ENCODE measurements around the gene PAM.
"Not testable (repeated sequence)": the region's sequence is repeated elsewhere in the genome, so short reads cannot be mapped to it uniquely, and the experiment has no call there.

The PAM gene

DNA sequence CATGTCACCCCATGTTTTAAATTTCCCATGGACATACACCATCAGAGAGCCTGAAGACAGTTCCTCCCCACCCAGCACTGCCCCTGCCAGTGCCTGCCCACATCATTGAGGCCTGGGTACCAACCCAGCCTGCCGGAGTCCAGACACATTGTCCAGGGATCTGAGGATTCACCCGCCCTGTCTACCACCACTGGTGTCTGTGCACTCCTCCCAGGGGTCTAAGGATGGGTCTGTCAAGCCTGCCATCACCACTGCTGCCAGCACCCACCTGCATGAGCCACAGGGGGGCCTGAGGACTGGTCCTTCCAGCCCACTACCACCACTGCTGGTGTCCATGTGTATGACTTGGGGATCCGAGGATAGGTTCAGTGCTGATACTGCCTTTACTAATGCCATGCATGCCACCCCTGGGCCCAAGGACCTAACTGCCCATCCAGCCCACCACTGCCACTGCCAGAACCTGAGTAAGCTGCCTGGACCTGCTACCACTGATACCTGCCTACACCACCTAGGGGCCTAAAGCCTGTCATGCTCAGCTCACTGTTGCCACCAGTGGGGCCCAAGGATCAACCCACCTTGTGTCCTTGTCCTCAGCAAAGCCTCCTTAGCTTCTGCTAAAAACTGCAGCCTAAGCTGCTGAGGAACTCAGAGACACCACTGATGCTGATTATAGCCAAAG lies 227.0 kb downstream of the PAM start:
- Histone ChIP-seq H3K36me3 (ENCODE audit: control insufficient read depth, insufficient read depth, low read length) (no peaks in the 10 kb centered on the region), H3K4me1 (ENCODE audit: control insufficient read depth, insufficient read depth, low read length) (no peaks in the 10 kb centered on the region), H3K27me3 (ENCODE audit: control insufficient read depth, insufficient read depth, low read length) (no peaks in the 10 kb centered on the region), H3K9ac (ENCODE audit: low read length) (no peak overlapping the region), H3K9me3 (ENCODE audit: control insufficient read depth, low read length) (no peaks in the 10 kb centered on the region), H3K4me3 (ENCODE audit: low read length) (no peak overlapping the region)

DNA sequence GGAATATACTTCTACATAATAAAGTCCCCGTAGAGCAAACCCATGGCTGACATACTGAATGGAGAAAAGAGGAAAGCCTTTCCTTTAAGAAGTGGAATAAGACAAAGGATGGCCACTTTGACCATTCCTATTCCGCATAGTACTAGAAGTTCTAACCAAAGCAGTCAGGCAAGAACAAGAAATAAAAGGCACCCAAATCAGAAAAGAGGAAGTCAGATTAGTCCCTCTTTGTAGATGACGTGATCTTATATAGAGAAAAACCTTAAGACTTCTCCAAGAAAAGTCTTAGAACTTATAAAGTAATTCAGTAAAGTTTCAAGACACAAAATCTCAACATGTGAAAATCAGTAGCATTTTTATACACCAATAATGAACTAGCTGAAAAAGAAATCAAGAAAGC lies 231.0 kb downstream of the PAM start:
- Histone ChIP-seq H3K4me1 (ENCODE audit: control insufficient read depth, insufficient read depth, low read length) (no peaks in the 10 kb centered on the region), H3K36me3 (ENCODE audit: control insufficient read depth, insufficient read depth, low read length) (no peaks in the 10 kb centered on the region), H3K9ac (ENCODE audit: low read length) (no peak overlapping the region), H3K27me3 (ENCODE audit: control insufficient read depth, insufficient read depth, low read length) (no peaks in the 10 kb centered on the region), H3K4me3 (ENCODE audit: low read length) (no peak overlapping the region), H3K9me3 (ENCODE audit: control insufficient read depth, low read length) (no peaks in the 10 kb centered on the region)

DNA sequence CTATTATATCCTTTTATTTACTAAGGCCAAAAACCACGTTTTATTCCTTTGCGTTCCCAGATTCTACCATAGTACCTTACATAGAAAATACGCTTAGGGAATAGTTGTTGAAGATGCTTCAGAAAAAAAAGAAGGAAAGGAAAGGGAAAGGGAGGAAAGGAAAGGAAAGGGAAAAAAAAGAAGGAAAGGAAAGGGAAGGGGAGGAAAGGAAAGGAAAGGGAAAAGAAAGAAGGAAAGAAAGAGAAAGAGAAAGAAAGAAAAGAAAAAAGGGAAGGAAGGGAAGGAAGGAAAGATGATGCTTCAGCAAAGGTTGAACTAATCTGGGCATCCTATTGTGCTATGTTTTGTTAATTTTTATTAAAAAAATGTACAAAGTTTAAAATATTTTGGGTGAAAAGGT lies 233.4 kb downstream of the PAM start:
- Histone ChIP-seq H3K4me1 (ENCODE audit: control insufficient read depth, insufficient read depth, low read length) (no peaks in the 10 kb centered on the region), H3K9ac (ENCODE audit: low read length) (no peak overlapping the region), H3K27me3 (ENCODE audit: control insufficient read depth, insufficient read depth, low read length) (no peaks in the 10 kb centered on the region), H3K9me3 (ENCODE audit: control insufficient read depth, low read length) (no peaks in the 10 kb centered on the region), H3K36me3 (ENCODE audit: control insufficient read depth, insufficient read depth, low read length) (no peaks in the 10 kb centered on the region), H3K4me3 (ENCODE audit: low read length) (no peak overlapping the region)

DNA sequence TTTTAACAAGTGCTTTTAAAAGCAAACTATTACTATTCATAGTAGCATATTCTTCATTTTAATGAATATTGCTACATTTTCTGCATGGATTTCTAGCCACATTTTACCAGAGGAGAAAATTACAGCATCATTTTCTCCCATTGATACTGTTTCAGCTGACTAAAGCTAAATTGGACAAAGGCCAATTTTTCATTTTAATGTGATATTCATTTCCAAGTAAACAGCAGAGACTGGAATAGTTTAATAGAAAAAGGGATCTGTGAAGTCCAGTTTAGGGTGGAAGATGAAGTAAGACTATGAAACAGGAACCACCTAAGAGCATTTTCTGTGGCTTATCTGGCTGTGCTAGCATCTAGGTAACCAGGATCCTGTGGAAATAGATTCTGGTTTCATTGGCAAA lies 236.7 kb downstream of the PAM start:
- no peak overlapping the region for H3K4me3 ChIP-seq (ENCODE audit: low read length)
- no peaks in the 10 kb centered on the region for H3K4me1 ChIP-seq (ENCODE audit: control insufficient read depth, insufficient read depth, low read length)
- no peaks in the 10 kb centered on the region for H3K36me3 ChIP-seq (ENCODE audit: control insufficient read depth, insufficient read depth, low read length)
- no peak overlapping the region for H3K9ac ChIP-seq (ENCODE audit: low read length)
- H3K9me3 ChIP-seq (ENCODE audit: control insufficient read depth, low read length), result no peaks in the 10 kb centered on the region
- H3K27me3 ChIP-seq (ENCODE audit: control insufficient read depth, insufficient read depth, low read length), result no peaks in the 10 kb centered on the region

DNA sequence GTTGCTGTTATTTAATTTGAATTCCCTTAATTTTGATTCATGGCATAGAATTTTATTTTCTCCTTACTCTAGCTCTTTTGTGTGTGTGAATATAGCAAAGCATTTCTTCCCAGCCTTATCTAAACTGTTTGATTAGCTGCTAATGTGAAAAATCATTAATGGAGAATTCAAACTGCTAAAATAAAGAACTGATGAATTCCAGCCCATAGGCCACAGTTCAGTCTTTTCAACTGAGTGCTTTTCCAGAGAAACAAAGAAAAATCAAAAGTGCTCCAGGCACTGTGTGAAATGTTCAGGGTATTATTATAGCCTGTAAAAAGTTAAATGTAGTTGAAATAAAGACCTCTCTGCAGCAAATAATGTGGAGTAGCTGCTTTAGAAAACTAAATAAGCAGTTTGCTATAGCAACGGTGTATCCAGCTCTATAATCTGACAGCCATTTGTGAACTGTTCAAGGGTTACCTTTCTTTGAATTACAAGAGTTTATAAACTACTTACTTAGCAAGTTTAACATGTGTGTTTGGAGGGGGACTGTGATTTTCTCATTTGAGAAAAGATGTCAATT lies 241.0 kb downstream of the PAM start:
- no peaks in the 10 kb centered on the region for H3K9me3 ChIP-seq (ENCODE audit: control insufficient read depth, low read length)

DNA sequence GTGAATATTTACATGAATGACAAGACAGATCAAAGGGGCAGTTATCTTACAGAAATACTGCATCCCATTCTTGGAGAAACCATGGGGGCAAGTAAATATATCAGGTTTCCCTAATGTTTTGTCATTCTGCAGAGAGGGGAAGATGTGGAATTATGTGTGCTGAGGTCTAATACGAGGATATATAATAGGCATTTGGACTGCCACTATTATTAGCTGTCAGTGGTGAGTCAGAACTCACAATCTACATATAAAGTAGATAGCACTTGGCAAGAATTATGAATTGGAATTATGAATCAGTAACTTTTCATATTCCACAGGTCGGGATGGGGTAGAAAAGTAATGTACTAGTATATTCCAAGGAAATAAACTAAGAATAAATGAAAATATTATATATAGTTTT lies 243.1 kb downstream of the PAM start:
- H3K4me3 ChIP-seq (ENCODE audit: low read length), result no peak overlapping the region
- H3K27me3 ChIP-seq (ENCODE audit: control insufficient read depth, insufficient read depth, low read length), result no peaks in the 10 kb centered on the region
- H3K36me3 ChIP-seq (ENCODE audit: control insufficient read depth, insufficient read depth, low read length), result no peaks in the 10 kb centered on the region
- H3K9ac ChIP-seq (ENCODE audit: low read length), result no peak overlapping the region
- H3K9me3 ChIP-seq (ENCODE audit: control insufficient read depth, low read length), result no peaks in the 10 kb centered on the region
- H3K4me1 ChIP-seq (ENCODE audit: control insufficient read depth, insufficient read depth, low read length), result peaks cover 4% of the 10 kb centered on the region

More for the DNA sequence above, 241.0 kb downstream of the PAM start:
- Histone ChIP-seq H3K4me3 (ENCODE audit: low read length) (no peak overlapping the region), H3K36me3 (ENCODE audit: control insufficient read depth, insufficient read depth, low read length) (no peaks in the 10 kb centered on the region), H3K9ac (ENCODE audit: low read length) (no peak overlapping the region), H3K27me3 (ENCODE audit: control insufficient read depth, insufficient read depth, low read length) (no peaks in the 10 kb centered on the region), H3K4me1 (ENCODE audit: control insufficient read depth, insufficient read depth, low read length) (peaks cover 4% of the 10 kb centered on the region)

DNA sequence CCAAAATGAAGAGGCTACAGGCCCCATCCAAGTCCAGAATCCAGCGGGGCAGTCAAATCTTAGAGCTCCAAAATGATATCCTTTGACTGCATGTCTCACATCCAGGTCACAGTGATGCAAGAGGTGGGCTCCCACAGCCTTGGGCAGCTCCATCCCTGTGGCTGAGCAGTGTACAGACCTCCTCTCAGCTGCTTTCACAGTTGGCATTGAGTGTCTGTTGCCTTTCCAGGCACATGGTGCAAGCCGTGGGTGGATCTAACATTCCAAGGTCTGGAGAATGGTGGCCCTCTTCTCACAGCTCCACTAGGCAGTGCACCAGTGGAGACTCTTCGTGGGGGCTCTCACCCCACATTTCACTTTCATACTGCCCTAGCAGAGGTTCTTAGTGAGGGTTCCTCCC lies 244.1 kb downstream of the PAM start:
- H3K9me3 ChIP-seq (ENCODE audit: control insufficient read depth, low read length), result no peaks in the 10 kb centered on the region
- H3K9ac ChIP-seq (ENCODE audit: low read length), result no peak overlapping the region
- no peaks in the 10 kb centered on the region for H3K36me3 ChIP-seq (ENCODE audit: control insufficient read depth, insufficient read depth, low read length)
- peaks cover 4% of the 10 kb centered on the region for H3K4me1 ChIP-seq (ENCODE audit: control insufficient read depth, insufficient read depth, low read length)
- H3K27me3 ChIP-seq (ENCODE audit: control insufficient read depth, insufficient read depth, low read length), result no peaks in the 10 kb centered on the region
- no peak overlapping the region for H3K4me3 ChIP-seq (ENCODE audit: low read length)

DNA sequence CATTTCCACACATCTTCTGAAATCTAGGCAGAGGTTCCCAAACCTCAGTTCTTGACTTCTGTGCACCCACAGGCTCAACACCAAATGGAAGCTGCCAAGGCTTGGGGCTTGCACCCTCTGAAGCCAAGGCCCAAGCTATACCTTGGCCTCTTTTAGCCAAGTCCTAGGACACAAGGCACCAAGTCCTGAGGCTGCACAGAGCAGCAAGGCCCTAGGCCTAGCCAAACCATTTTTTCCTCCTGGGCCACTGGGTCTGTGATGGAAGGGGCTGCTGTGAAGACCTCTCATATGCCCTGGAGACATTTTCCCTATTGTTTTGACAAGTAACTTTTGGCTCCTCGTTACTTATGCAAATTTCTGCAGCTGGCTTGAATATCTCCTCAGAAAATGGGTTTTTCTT lies 244.5 kb downstream of the PAM start:
- H3K9ac ChIP-seq (ENCODE audit: low read length); H3K4me3 ChIP-seq (ENCODE audit: low read length); H3K36me3 ChIP-seq (ENCODE audit: control insufficient read depth, insufficient read depth, low read length); H3K27me3 ChIP-seq (ENCODE audit: control insufficient read depth, insufficient read depth, low read length); H3K9me3 ChIP-seq (ENCODE audit: control insufficient read depth, low read length); H3K4me1 ChIP-seq (ENCODE audit: control insufficient read depth, insufficient read depth, low read length): not testable (repeated sequence)

DNA sequence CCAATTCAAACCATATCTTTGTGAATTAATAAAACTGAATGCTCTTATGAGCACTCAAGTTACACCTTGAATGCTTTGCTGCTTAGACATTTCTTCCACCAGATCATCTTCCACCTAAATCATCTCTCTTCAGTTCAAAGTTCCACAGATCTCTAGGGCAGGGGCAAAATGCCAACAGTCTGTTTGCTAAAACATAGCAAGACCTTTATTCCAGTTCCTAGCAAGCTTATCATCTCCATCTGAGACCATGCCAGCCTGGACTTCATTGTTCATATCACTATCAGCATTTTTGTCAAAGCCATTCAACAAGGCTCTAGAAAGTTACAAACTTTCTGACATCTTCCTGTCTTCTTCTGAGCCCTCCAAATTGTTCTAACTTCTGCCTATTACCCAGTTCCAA lies 245.0 kb downstream of the PAM start:
- Histone ChIP-seq H3K4me1 (ENCODE audit: control insufficient read depth, insufficient read depth, low read length) (peaks cover 4% of the 10 kb centered on the region), H3K4me3 (ENCODE audit: low read length) (no peak overlapping the region), H3K27me3 (ENCODE audit: control insufficient read depth, insufficient read depth, low read length) (no peaks in the 10 kb centered on the region), H3K9ac (ENCODE audit: low read length) (no peak overlapping the region), H3K9me3 (ENCODE audit: control insufficient read depth, low read length) (no peaks in the 10 kb centered on the region), H3K36me3 (ENCODE audit: control insufficient read depth, insufficient read depth, low read length) (no peaks in the 10 kb centered on the region)

DNA sequence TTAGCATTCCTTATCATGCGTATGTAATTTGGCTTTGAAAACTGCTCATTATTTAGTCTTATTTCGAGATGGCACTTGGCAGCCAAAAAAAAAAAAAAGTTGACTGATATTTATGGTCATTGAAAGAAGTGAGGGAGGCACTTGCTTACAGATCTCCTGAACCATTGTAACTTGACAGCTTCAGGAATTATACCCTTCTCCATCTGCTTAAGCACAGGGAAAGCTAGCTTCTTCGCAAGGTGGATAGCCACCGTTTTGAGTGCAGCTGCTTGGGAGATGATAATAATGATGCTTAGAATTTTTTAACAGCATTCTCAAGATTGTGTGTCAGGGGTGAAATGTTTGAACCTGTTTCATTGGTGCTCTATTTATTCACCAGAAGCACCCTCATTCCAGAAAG lies 248.8 kb downstream of the PAM start:
- no peaks in the 10 kb centered on the region for H3K36me3 ChIP-seq (ENCODE audit: control insufficient read depth, insufficient read depth, low read length)

DNA sequence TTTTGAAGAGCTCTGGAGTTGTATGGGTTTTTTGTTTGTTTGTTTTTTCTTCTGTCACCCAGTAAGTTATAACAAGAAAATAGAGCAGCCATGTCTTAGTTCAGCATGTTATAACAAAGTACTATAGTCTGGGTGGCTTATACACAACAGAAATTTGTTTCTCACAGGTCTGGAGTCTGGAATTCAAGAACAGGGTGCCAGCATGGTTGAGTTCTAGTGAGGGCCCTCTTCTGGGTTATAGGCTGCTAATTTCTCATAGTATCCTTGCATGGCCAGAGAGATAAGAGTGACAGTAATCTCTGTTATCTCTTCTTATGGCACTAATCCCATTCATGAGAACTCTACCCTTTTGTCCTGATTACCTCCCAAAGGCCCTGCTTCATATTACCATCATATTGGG lies 250.2 kb downstream of the PAM start:
- Histone ChIP-seq H3K4me3 (ENCODE audit: low read length) (no peak overlapping the region), H3K4me1 (ENCODE audit: control insufficient read depth, insufficient read depth, low read length) (peaks cover under 1% of the 10 kb centered on the region), H3K9ac (ENCODE audit: low read length) (no peak overlapping the region), H3K9me3 (ENCODE audit: control insufficient read depth, low read length) (no peaks in the 10 kb centered on the region), H3K36me3 (ENCODE audit: control insufficient read depth, insufficient read depth, low read length) (no peaks in the 10 kb centered on the region), H3K27me3 (ENCODE audit: control insufficient read depth, insufficient read depth, low read length) (no peaks in the 10 kb centered on the region)

More for the DNA sequence above, 248.8 kb downstream of the PAM start:
- no peaks in the 10 kb centered on the region for H3K9me3 ChIP-seq (ENCODE audit: control insufficient read depth, low read length)
- no peaks in the 10 kb centered on the region for H3K27me3 ChIP-seq (ENCODE audit: control insufficient read depth, insufficient read depth, low read length)
- H3K4me1 ChIP-seq (ENCODE audit: control insufficient read depth, insufficient read depth, low read length), result peaks cover 4% of the 10 kb centered on the region
- no peak overlapping the region for H3K9ac ChIP-seq (ENCODE audit: low read length)
- no peak overlapping the region for H3K4me3 ChIP-seq (ENCODE audit: low read length)

DNA sequence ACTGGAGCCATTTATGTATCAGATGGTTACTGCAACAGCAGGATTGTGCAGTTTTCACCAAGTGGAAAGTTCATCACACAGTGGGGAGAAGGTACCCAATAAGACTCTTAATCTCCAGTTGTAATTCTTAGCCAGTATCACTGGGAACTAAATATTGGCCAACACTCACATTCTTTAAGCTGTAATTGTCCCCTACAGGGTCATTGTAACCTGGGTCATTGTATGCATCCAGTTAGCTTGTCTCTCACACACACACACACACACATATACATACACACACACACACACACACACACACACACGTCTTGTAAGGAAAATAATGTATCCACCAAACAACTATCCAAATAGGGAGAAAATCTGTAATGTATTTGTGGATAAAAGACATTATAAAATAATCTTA lies 251.8 kb downstream of the PAM start:
- H3K4me1 ChIP-seq (ENCODE audit: control insufficient read depth, insufficient read depth, low read length), result no peaks in the 10 kb centered on the region
- H3K4me3 ChIP-seq (ENCODE audit: low read length), result no peak overlapping the region
- H3K9ac ChIP-seq (ENCODE audit: low read length), result no peak overlapping the region
- no peaks in the 10 kb centered on the region for H3K36me3 ChIP-seq (ENCODE audit: control insufficient read depth, insufficient read depth, low read length)
- no peaks in the 10 kb centered on the region for H3K27me3 ChIP-seq (ENCODE audit: control insufficient read depth, insufficient read depth, low read length)
- H3K9me3 ChIP-seq (ENCODE audit: control insufficient read depth, low read length), result no peaks in the 10 kb centered on the region

DNA sequence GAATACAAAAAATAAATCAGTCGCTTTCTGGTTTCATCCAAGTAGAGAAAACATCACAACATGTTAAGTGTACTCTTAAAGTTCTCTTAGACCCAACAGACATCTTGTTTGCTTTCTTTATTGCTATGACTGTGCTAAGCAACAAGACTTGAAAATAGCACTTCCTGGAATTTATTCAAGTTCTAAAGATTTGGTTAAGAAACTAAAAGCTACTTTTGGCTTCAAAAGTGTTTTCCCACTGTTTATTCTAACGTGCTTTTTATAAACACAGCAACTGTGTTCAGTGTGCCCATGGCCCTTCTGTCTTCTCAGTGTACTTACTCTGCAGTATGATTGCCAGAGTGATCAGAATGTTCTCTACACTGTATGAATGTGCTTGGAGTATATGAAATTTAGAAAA lies 255.1 kb downstream of the PAM start:
- Histone ChIP-seq H3K36me3 (ENCODE audit: control insufficient read depth, insufficient read depth, low read length) (no peaks in the 10 kb centered on the region), H3K9me3 (ENCODE audit: control insufficient read depth, low read length) (no peaks in the 10 kb centered on the region), H3K4me1 (ENCODE audit: control insufficient read depth, insufficient read depth, low read length) (no peaks in the 10 kb centered on the region), H3K4me3 (ENCODE audit: low read length) (no peak overlapping the region), H3K27me3 (ENCODE audit: control insufficient read depth, insufficient read depth, low read length) (no peaks in the 10 kb centered on the region), H3K9ac (ENCODE audit: low read length) (no peak overlapping the region)

Data from mucosa of stomach (tissue), 1 donor.